Ishikawa (cell line): Measurements from ENCODE around the gene EEF2K.

Source experiments
- CEBPB ChIP-seq: IDR thresholded peaks from 2 replicates; pipeline ENCODE4 v1.6.1; 2012
- CREB1 ChIP-seq: IDR thresholded peaks from 2 replicates; pipeline ENCODE4 v1.6.1; 2012; ENCODE audit warnings: low read depth
- EGR1 ChIP-seq: IDR thresholded peaks from 2 replicates; pipeline ENCODE4 v1.6.1; 2012
- EP300 ChIP-seq: IDR thresholded peaks from 2 replicates; pipeline ENCODE4 v1.6.1; 2012; ENCODE audit warnings: borderline replicate concordance
- FOXM1 ChIP-seq: IDR thresholded peaks from 2 replicates; pipeline ENCODE4 v1.6.1; 2012; ENCODE audit warnings: low read depth, borderline replicate concordance
- NFIC ChIP-seq: IDR thresholded peaks from 2 replicates; pipeline ENCODE4 v1.6.1; 2012
- RAD21 ChIP-seq: IDR thresholded peaks from 2 replicates; pipeline ENCODE4 v1.6.1; 2012; ENCODE audit warnings: low read depth
- TAF1 ChIP-seq: IDR thresholded peaks from 2 replicates; pipeline ENCODE4 v1.6.1; 2012; ENCODE audit warnings: low read depth, mild to moderate bottlenecking
- TCF12 ChIP-seq: IDR thresholded peaks from 2 replicates; pipeline ENCODE4 v1.6.1; 2012; ENCODE audit warnings: low read depth
- TEAD4 ChIP-seq: IDR thresholded peaks from 2 replicates; pipeline ENCODE4 v1.6.1; 2012
- YY1 ChIP-seq: IDR thresholded peaks from 2 replicates; pipeline ENCODE4 v1.6.1; 2012; ENCODE audit warnings: low read depth
- ZBTB7A ChIP-seq: IDR thresholded peaks from 2 replicates; pipeline ENCODE4 v1.6.1; 2012; ENCODE audit warnings: low read depth
- TF ChIP-seq, protein P1 (sequence below): IDR thresholded peaks from 2 replicates; pipeline ENCODE4 v1.6.1; 2012
- TF ChIP-seq, protein P2 (sequence below): IDR thresholded peaks from 2 replicates; pipeline ENCODE4 v1.6.1; 2012
- TF ChIP-seq, protein P3 (sequence below): IDR thresholded peaks from 2 replicates; pipeline ENCODE4 v1.6.1; 2012; ENCODE audit warnings: low read depth, mild to moderate bottlenecking

The EEF2K gene

DNA sequence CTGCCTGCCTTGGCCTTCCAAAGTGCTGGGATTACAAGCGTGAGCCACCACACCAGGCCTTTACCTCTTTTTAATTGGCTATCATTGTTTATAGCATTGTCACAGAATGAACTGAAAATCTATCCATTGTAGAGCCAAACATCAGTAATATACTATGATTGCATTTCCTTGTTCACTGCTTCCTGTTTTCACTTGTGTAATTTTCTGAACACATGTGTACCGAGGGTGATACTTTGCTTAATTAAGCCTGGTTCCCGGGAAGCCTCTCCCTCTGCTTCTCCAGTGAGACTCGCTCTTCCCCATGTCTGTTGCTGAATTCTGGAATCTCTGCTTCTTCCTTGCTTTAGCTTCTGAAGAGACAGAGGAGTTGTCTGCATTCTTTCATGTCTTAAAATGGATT, 124.2 kb downstream of the EEF2K start:
- no peak for TF ChIP-seq NFIC
- no peak for TF ChIP-seq EGR1
- no peak for TF ChIP-seq CEBPB
- TF ChIP-seq TEAD4 = no peak
- TF ChIP-seq, protein P1, sequence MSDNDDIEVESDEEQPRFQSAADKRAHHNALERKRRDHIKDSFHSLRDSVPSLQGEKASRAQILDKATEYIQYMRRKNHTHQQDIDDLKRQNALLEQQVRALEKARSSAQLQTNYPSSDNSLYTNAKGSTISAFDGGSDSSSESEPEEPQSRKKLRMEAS = no peak
- TF ChIP-seq TCF12 = no peak
- TF ChIP-seq RAD21 = no peak
- no peak for TF ChIP-seq FOXM1
- TF ChIP-seq, protein P2, sequence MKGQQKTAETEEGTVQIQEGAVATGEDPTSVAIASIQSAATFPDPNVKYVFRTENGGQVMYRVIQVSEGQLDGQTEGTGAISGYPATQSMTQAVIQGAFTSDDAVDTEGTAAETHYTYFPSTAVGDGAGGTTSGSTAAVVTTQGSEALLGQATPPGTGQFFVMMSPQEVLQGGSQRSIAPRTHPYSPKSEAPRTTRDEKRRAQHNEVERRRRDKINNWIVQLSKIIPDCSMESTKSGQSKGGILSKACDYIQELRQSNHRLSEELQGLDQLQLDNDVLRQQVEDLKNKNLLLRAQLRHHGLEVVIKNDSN = no peak
- TF ChIP-seq ZBTB7A = no peak
- no peak for TF ChIP-seq CREB1
- TF ChIP-seq, protein P3, sequence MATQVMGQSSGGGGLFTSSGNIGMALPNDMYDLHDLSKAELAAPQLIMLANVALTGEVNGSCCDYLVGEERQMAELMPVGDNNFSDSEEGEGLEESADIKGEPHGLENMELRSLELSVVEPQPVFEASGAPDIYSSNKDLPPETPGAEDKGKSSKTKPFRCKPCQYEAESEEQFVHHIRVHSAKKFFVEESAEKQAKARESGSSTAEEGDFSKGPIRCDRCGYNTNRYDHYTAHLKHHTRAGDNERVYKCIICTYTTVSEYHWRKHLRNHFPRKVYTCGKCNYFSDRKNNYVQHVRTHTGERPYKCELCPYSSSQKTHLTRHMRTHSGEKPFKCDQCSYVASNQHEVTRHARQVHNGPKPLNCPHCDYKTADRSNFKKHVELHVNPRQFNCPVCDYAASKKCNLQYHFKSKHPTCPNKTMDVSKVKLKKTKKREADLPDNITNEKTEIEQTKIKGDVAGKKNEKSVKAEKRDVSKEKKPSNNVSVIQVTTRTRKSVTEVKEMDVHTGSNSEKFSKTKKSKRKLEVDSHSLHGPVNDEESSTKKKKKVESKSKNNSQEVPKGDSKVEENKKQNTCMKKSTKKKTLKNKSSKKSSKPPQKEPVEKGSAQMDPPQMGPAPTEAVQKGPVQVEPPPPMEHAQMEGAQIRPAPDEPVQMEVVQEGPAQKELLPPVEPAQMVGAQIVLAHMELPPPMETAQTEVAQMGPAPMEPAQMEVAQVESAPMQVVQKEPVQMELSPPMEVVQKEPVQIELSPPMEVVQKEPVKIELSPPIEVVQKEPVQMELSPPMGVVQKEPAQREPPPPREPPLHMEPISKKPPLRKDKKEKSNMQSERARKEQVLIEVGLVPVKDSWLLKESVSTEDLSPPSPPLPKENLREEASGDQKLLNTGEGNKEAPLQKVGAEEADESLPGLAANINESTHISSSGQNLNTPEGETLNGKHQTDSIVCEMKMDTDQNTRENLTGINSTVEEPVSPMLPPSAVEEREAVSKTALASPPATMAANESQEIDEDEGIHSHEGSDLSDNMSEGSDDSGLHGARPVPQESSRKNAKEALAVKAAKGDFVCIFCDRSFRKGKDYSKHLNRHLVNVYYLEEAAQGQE = no peak

DNA sequence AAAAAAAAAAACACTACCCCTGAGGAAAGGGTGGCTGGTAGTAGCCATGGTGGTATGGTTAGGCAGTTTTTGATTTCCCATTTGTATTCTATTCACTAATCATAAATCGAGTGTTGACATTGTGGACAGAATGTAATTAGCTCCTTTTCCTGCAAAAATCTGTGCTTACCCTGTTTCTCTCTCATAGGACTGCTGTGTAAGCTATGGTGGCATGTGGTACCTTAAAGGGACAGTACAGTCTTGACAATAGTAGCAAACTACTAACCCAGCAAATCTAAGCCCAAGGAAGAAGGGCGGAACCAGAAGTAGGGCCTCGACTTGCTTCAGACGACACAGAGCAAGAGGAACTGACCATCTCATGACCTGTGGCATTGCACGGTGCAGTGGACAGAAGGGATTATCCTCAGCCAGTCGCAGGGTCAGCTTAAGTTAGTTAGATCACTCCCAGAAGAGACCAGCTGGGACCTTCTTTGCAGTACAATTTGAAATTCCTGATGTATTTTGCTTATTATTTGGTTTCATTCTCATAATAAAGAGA, 127.4 kb downstream of the EEF2K start:
- no peak for TF ChIP-seq ZBTB7A
- TF ChIP-seq FOXM1 = no peak
- TF ChIP-seq YY1 = no peak
- TF ChIP-seq TCF12 = no peak
- no peak for TF ChIP-seq CEBPB
- TF ChIP-seq TEAD4 = no peak
- TF ChIP-seq, protein P2 = no peak

DNA sequence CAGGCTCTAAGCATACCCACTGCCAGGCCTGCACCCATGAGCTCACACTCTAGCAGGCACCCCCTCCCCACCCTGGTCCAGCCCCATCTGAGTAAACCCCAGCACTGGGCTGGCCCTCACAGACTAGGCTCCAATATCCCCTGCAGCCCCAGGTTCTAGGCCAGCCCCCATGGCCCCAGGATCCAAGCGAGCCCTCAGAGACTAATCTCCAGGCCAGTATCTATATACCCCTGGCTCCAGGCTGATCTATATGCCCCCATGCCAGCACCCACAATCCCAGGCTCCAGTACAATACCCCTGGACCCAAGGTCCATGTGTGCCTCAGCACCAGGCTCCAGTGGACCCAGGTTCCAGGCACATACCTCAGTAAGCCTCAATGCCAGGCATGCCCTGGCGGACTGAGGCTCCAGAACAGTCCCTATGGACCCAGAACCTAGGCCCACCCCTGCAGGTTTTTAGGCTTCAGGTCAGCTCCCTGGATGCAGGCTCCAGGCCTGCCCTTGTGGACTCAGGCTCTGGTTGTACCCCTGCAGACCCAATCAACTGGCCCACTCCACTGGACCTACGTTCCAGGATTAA, 129.7 kb downstream of the EEF2K start:
- no peak for TF ChIP-seq YY1
- no peak for TF ChIP-seq NFIC
- TF ChIP-seq CREB1 = no peak
- no peak for TF ChIP-seq ZBTB7A
- TF ChIP-seq TAF1 = no peak
- no peak for TF ChIP-seq RAD21
- TF ChIP-seq FOXM1 = no peak
- TF ChIP-seq EP300 = no peak
- TF ChIP-seq, protein P1 = no peak
- TF ChIP-seq TCF12 = no peak
- TF ChIP-seq, protein P3 = no peak
- TF ChIP-seq EGR1 = no peak
- no peak for TF ChIP-seq TEAD4
- no peak for TF ChIP-seq CEBPB
- TF ChIP-seq, protein P2 = no peak

DNA sequence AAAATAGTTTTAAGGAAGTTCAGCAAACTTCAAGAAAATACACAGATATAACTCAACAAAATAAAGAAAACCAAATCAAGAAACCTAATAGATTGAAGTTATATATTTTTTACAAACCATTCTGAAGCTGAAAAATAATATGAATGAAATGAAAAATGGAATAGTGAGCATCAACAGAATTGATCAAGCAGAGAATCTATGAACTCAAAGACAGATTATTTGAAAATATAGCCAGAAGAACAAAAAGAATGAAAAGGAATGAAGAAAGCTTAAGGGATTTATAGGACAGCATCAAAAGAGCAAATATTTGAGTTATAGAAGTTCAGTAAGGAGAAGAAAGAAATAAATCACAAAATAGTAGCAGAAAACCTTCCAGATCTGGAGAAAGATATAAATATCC, 130.5 kb downstream of the EEF2K start:
- TF ChIP-seq CEBPB = no peak
- TF ChIP-seq FOXM1 = no peak
- TF ChIP-seq RAD21 = no peak

DNA sequence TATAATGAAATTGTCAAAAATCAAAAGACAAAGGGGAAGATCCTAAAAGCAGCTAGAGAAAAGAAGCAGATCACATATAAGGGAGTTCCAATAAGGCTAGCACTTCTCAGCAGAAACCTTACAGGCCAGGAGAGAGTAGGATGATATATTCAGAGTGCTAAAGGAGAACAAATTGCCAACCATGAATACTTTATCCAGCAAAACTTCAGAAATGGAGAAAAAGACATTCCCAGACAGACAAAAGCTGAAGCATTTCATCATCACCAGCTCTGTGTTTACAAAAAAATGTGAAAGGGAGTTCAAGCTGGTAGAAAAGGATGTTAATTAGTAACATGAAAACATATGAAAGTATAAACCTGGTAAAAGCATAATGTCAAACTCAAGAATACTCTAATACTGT, 131.0 kb downstream of the EEF2K start:
- TF ChIP-seq CEBPB (no peak), RAD21 (no peak), EGR1 (no peak), ZBTB7A (no peak), EP300 (no peak), FOXM1 (no peak), TCF12 (no peak), TAF1 (no peak), YY1 (no peak), NFIC (no peak), TEAD4 (no peak), CREB1 (no peak)
- TF ChIP-seq, protein P3 = no peak
- TF ChIP-seq, protein P2 = no peak
- TF ChIP-seq, protein P1 = no peak
